Keratinocyte (primary cell): Measurements from ENCODE around the gene USHBP1.

Source experiments
- EZH2 ChIP-seq: IDR thresholded peaks from one replicate; pipeline ENCODE4 v1.6.1; 2012; ENCODE audit warnings: inconsistent platforms, mild to moderate bottlenecking, low read length, moderate library complexity
- TF ChIP-seq, protein P1 (sequence below), 3 experiments: IDR thresholded peaks in 1 of 3; conservative IDR thresholded peaks in 1 of 3; optimal IDR thresholded peaks in 1 of 3; 2 replicates in 2 of 3; 3 replicates in 1 of 3; pipeline versions ENCODE3 to v1.5.1; 2011; ENCODE audit warnings: low read length in 3 of 3, mild to moderate bottlenecking in 3 of 3, moderate library complexity in 2 of 3, control low read depth in 1 of 3, inconsistent platforms in 1 of 3; ENCODE audit not compliant: insufficient read depth in 2 of 3; ENCODE audit errors: extremely low read depth in 1 of 3

- TF ChIP-seq, protein P1, sequence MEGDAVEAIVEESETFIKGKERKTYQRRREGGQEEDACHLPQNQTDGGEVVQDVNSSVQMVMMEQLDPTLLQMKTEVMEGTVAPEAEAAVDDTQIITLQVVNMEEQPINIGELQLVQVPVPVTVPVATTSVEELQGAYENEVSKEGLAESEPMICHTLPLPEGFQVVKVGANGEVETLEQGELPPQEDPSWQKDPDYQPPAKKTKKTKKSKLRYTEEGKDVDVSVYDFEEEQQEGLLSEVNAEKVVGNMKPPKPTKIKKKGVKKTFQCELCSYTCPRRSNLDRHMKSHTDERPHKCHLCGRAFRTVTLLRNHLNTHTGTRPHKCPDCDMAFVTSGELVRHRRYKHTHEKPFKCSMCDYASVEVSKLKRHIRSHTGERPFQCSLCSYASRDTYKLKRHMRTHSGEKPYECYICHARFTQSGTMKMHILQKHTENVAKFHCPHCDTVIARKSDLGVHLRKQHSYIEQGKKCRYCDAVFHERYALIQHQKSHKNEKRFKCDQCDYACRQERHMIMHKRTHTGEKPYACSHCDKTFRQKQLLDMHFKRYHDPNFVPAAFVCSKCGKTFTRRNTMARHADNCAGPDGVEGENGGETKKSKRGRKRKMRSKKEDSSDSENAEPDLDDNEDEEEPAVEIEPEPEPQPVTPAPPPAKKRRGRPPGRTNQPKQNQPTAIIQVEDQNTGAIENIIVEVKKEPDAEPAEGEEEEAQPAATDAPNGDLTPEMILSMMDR (optimal IDR thresholded peaks at IDR 0.05 in 1 of 3, IDR thresholded peaks at IDR 0.05 in 1 of 3, conservative IDR thresholded peaks at IDR 0.05 in 1 of 3; ENCODE audit: extremely low read depth in 1 of 3, insufficient read depth in 2 of 3, low read length in 3 of 3) = no peak
- no peak for TF ChIP-seq EZH2
These were observed 569 bp downstream of the USHBP1 start for GRCh38 chr19:17263712-17264640.
